Adrenal gland (tissue), 12 donors: Measurements from ENCODE around the gene ETV3L. TPM values are rescaled to one million over a fixed set of nuclear protein-coding genes. Genes with fewer than 3 reads are reported as not detected.

Source experiments
- polyA plus RNA-seq, 3 donors: library from polyadenylated mRNA; stranded (reverse); fragments of 200-250 nt in 2 of 3; fragments of 350-450 nt in 1 of 3; fragmentation: Illumina TruSeq in 1 of 3; extraction: RNeasy Lipid Tissue Mini Kit (QIAGEN cat#74804) in 1 of 3; gene quantifications; one replicate each; pipeline ENCODE4 v1.2.3, GENCODE V29; 2013 to 2014
- total RNA-seq, 9 donors: library from RNA; depleted of rRNA in 4 of 9; stranded (reverse); fragments of >200 nt in 4 of 9; fragments of 120-200 nt in 1 of 9; fragmentation: NEBNext Ultra II Directional in 1 of 9; extraction: Animal tissue kit (Norgen Biotek cat#: 25700) in 1 of 9; gene quantifications; one replicate each; pipeline versions ENCODE4 v1.1.0 to v1.2.4, GENCODE V29; 2013 to 2023
- donor health status: healthy with polysubstance abuse.
- donor health status: Bipolar disorder and iron deficiency.
- donor health status: DM: yes; HTN: yes; CAD: no.
- donor health status: DM: no; HTN: no; CAD: no.
- donor health status: DM: no; HTN: no; CAD: no.
- donor health status: DM: yes; HTN: yes; CAD: no.

ETV3L gene
- total and polyA plus RNA-seq, 12 donors = not detected

Other genes starting within 250 kb of the ETV3L start
- 1 to 10 TPM in 1 of 9 donors, under 1 TPM in 6, not detected in 2; 0.04 to 1.3 (median 0.28) TPM for gene INSRR, start 240.7 kb downstream of the ETV3L start, total RNA-seq
- 1 to 10 TPM in 2 of 3 donors, under 1 TPM in 1; 0.22 to 8.7 (median 1.5) TPM for gene INSRR, start 240.7 kb downstream of the ETV3L start, polyA plus RNA-seq
- 10 to 100 TPM in 1 of 9 donors, 1 to 10 TPM in 3, under 1 TPM in 4, not detected in 1; 0.26 to 11.2 (median 3.2) TPM for gene NTRK1, start 238.9 kb downstream of the ETV3L start, total RNA-seq
- gene NTRK1, start 238.9 kb downstream of the ETV3L start, polyA plus RNA-seq = 10 to 100 TPM in 2 of 3 donors, 1 to 10 TPM in 1; 1.1 to 22.6 (median 13.6) TPM
- gene PEAR1, start 206.1 kb downstream of the ETV3L start, total RNA-seq = 10 to 100 TPM in 5 of 9 donors, 1 to 10 TPM in 4; 4.5 to 31.1 (median 11.0) TPM
- gene PEAR1, start 206.1 kb downstream of the ETV3L start, polyA plus RNA-seq = 10 to 100 TPM in 1 of 3 donors, 1 to 10 TPM in 2; 4.2 to 15.1 (median 6.2) TPM
- under 1 TPM in 5 of 9 donors, not detected in 4; 0.11 to 0.39 (median 0.26) TPM for gene LRRC71, start 179.2 kb downstream of the ETV3L start, total RNA-seq
- 1 to 10 TPM in 2 of 3 donors, under 1 TPM in 1; 0.20 to 4.6 (median 1.2) TPM for gene LRRC71, start 179.2 kb downstream of the ETV3L start, polyA plus RNA-seq
- 10 to 100 TPM; 19.3 to 69.2 (median 44.3) TPM for gene ARHGEF11, start 54.1 kb downstream of the ETV3L start, total RNA-seq
- 10 to 100 TPM; 14.2 to 33.6 (median 20.7) TPM for gene ARHGEF11, start 54.1 kb downstream of the ETV3L start, polyA plus RNA-seq
- gene ETV3, start 38.6 kb upstream of the ETV3L start, total RNA-seq = 10 to 100 TPM in 6 of 9 donors, 1 to 10 TPM in 3; 6.1 to 18.7 (median 13.1) TPM
- 1 to 10 TPM; 3.3 to 8.5 (median 4.9) TPM for gene ETV3, start 38.6 kb upstream of the ETV3L start, polyA plus RNA-seq